WI38 (cell line): ENCODE results near the gene ITPR1.

Source experiments
- H3K4me3 ChIP-seq: 2 replicates; pipeline ENCODE4 v1.5.1; 2011; ENCODE audit warnings: low read depth, mild to moderate bottlenecking, control low read depth, low read length
- TF ChIP-seq, protein P1 (sequence below): IDR thresholded peaks from 2 replicates; pipeline ENCODE4 v1.5.1; 2012; ENCODE audit warnings: low read depth, mild to moderate bottlenecking, control low read depth, low read length

Gene ITPR1

DNA sequence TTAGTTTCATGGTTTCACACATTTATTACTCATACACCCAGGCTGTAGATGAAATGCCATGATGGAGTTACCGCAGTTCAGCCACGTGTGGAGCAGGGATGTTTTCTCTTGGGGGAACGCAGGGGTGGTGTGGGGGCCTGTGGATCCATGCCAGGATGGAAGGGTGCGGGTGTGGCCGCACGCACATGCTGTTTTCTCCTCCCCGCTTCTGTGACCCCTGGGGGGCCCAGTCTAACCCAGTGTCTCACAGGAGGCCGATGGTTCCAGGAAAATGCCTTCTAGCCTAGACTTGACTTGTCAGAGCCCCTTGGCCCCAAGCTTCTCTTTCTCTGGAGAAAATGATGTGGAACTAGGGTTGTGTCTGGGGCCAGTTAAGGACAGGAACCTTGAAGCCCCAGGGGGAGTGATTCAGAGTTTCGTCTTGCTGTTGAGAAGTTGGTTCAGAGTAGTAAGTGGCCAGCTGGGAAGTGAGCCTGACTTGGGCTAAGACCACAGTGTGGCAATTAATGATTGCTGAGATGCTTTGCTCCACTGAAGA lies 245.7 kb downstream of the ITPR1 start:
- no peak overlapping the region for H3K4me3 ChIP-seq

DNA sequence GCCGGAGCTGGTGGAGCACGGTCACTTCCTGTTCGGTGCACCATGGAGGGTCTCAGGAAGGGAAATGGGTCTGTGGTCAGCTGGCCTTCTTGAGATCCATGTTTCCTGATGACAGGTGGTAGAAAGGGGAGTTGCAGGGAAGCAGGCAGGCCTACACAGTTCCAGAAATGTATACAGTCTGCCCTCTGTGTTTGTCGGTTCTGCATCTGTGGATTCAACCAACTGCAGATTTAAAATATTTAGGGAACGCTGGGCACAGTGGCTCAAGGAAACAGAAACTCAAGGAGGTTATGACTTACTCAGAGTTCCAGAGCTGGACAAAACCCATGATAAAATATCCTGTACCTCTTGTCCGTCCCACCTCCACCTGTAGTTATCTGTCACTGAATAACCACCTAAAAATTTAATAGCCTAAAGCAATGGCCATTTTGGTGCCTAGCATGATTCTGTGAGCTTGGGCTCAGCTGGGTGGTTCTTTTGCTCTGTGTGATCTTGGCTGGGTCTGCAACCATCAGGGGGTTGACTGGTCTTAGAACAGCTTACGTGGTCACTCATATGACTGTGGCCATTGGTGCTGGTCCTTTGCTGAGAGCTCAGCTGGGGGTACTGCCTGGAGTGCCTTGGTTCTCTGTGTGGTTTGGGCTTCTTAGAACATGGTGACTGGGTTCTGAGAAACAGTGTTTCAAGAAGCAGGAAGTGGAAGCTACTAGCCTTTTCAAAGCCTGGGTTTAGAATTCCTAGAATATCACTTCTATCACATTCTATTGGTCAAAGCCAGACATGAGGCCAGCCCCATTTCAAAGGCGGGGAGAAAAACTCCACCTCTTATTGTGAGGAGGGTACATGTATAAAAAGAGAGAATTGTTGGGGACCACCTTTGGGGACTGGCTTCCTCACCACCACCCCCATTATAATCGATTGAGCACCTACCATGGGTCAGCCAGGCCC lies 246.4 kb downstream of the ITPR1 start:
- TF ChIP-seq, protein P1, sequence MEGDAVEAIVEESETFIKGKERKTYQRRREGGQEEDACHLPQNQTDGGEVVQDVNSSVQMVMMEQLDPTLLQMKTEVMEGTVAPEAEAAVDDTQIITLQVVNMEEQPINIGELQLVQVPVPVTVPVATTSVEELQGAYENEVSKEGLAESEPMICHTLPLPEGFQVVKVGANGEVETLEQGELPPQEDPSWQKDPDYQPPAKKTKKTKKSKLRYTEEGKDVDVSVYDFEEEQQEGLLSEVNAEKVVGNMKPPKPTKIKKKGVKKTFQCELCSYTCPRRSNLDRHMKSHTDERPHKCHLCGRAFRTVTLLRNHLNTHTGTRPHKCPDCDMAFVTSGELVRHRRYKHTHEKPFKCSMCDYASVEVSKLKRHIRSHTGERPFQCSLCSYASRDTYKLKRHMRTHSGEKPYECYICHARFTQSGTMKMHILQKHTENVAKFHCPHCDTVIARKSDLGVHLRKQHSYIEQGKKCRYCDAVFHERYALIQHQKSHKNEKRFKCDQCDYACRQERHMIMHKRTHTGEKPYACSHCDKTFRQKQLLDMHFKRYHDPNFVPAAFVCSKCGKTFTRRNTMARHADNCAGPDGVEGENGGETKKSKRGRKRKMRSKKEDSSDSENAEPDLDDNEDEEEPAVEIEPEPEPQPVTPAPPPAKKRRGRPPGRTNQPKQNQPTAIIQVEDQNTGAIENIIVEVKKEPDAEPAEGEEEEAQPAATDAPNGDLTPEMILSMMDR: no peak
- H3K4me3 ChIP-seq: no peak overlapping the region

More for the DNA sequence above, 245.7 kb downstream of the ITPR1 start:
- TF ChIP-seq, protein P1: no peak

DNA sequence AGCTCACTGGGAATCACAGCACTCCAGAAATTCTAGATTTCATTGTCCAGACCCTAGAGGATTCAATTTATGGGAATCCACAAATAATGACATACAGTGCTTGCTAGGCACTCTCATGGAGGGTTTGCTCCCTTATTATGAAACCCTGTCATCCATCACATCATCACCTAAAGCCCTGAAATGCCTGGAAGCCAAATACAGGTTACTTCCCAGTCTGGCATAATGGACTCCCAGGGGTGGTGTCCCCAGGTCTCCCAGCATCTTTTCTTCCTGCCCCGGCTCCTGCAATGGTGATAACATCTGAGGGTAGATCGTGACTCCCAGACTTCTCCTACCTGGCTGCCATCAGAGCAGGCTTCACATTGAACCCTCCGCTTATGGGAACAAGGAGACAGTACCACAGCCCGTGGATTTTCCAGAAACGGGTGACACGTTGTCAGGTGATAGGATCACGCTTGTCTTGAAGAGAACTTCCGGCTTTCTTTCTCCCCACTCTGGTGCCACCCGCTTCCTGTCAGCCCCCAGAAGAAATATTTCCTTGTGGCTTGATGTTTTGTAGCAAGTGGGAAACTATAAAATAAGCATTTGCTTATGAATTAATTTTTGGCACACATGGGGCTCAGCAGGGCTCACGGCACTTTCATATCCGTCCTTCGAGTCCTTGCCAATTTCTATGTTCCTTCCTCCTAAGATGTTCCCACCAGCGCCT lies 247.4 kb downstream of the ITPR1 start:
- no peak overlapping the region for H3K4me3 ChIP-seq
- TF ChIP-seq, protein P1: no peak

DNA sequence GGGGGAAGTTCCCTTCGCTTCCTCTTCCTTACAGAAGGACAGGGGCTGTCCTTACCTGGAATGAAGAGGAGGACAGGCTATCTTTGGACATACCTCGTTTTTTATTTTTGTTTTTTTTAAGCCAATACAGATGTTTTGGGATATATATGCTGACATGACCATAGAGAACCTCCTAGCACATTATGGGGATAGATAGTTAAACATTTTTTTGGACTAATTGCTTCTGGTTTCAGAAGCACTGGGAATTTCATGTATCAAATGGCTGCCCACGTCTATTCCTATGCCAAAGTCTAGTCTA lies 247.9 kb downstream of the ITPR1 start:
- H3K4me3 ChIP-seq: no peak overlapping the region
- TF ChIP-seq, protein P1: no peak

DNA sequence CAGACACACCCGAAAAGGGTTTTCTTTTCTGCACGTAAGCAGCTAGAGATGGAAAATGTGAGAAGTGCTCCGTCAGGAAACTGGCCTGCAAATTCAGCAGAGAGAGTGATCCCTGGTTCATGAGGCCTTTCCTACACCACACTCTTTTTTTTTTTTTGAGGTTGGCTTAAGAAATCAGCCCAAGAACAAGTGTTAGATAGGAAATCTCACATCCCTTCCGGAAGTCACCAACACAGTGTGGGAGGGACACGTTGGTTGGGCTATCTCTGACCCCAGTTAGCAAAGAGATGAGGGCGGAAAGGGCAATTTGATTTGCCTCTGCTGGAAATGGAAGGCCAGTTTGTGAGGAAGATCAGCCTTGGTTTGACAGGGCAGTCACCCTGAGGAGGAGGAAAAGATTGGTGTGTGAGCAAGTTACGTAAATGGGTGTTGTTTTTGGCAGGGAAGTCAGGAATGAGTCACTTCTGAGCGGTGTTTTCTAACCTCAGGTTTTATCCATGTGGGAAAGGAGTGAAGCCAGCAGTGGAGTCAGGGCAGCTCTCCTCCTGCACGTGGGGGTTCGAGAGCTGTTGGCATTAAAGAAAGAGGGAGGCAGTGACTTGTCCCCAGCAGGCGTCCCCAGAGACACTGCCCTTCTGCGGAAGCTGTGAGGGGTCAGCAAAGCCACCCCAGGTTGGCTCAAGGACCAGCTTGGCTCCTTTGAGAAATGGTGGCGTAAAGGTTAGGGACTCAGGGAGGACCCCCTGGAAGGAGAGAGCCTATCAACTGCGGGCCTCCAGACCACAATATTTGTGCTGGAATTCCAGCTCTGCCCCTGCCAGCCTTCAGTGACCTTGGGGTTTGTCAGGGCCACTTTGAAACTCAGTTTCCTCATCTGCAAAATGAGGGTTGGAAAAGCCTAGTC lies 248.5 kb downstream of the ITPR1 start:
- TF ChIP-seq, protein P1: no peak
- no peak overlapping the region for H3K4me3 ChIP-seq

DNA sequence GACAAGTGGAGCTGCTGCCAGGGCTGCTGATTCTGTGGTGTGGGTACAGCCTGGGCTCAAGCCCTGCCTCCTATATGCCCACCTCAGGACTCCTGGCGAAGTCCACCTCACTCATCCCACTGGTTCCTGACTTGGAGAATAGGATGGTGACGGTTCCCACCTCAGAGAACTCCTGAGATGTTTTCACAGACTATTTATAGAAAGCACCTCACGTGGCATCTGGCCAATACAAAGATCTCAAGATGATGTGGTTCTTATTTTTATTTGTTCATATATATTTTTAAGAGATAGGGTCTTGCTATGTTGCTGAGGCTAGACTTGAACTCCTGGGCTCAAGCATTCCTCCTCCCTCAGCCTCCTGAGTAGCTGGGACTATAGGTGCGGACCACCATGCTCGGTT lies 249.2 kb downstream of the ITPR1 start:
- TF ChIP-seq, protein P1: no peak

More for the DNA sequence above, 249.2 kb downstream of the ITPR1 start:
- H3K4me3 ChIP-seq: no peak overlapping the region
